Gastroesophageal sphincter (tissue), 4 donors: ENCODE measurements around the gene CD7. TPM values are rescaled to one million over a fixed set of nuclear protein-coding genes. Genes with fewer than 3 reads are reported as not detected.

Experiments used
- ATAC-seq: fragments of 150-250 bp; one replicate; pipeline ENCODE4 v1.9.1; 2016; ENCODE audit warnings: mild to moderate bottlenecking, moderate library complexity
- H3K27ac ChIP-seq, 4 donors: fragments of 200-600 bp; sonication (generic) in 3 of 4; 1 replicate in 3 of 4; 2 replicates in 1 of 4; pipeline ENCODE4 v1.5.1; 2016 to 2019
- H3K27me3 ChIP-seq: fragments of 200-600 bp; sonication (generic); one replicate; pipeline ENCODE4 v1.5.1; 2019
- H3K36me3 ChIP-seq, 2 donors: fragments of 200-600 bp; sonication (generic); one replicate each; pipeline ENCODE4 v1.5.1; 2019; ENCODE audit warnings: control low read depth in 1 of 2
- H3K4me1 ChIP-seq, 3 donors: fragments of 200-600 bp; sonication (generic); 1 replicate in 2 of 3; 2 replicates in 1 of 3; pipeline ENCODE4 v1.5.1; 2016 to 2019; ENCODE audit warnings: control low read depth in 2 of 3
- H3K4me3 ChIP-seq, 2 donors: fragments of 200-600 bp; sonication (generic); one replicate each; pipeline ENCODE4 v1.5.1; 2019; ENCODE audit warnings: mild to moderate bottlenecking in 1 of 2, moderate library complexity in 1 of 2
- H3K9me3 ChIP-seq, 3 donors: fragments of 200-600 bp; sonication (generic); one replicate each; pipeline ENCODE4 v1.5.1; 2017 to 2019; ENCODE audit warnings: control low read depth in 2 of 3
- CTCF ChIP-seq, 4 experiments: fragments of 200-600 bp in 2 of 4; fragments of 450-650 bp in 2 of 4; sonication (generic) in 1 of 4; IDR thresholded peaks; one replicate each; pipeline ENCODE4 v1.5.1; 2017 to 2019; ENCODE audit warnings: antibody characterized with exemption in 4 of 4, mild to moderate bottlenecking in 2 of 4, moderate library complexity in 2 of 4
- EP300 ChIP-seq: sonication (generic); formaldehyde crosslinking; IDR thresholded peaks from one replicate; pipeline ENCODE4 v1.6.1; 2017; ENCODE audit warnings: antibody characterized with exemption, mild to moderate bottlenecking
- POLR2A ChIP-seq, 2 donors: fragments of 450-650 bp; IDR thresholded peaks; one replicate each; pipeline ENCODE4 v1.6.1; 2017; ENCODE audit warnings: antibody characterized with exemption in 2 of 2, mild to moderate bottlenecking in 2 of 2, moderate library complexity in 1 of 2
- POLR2AphosphoS5 ChIP-seq: sonication (generic); formaldehyde crosslinking; IDR thresholded peaks from one replicate; pipeline ENCODE4 v1.6.1; 2017; ENCODE audit warnings: antibody characterized with exemption
- WGBS, 2 donors: methylation state at CpG; one replicate each; pipeline ENCODE4 v1.1.5; 2018; ENCODE audit warnings: low coverage in 1 of 2; 5-methylcytosine and 5-hydroxymethylcytosine counted together
- total RNA-seq, 4 donors: library from RNA; depleted of rRNA; stranded (reverse); fragments of >200 nt; gene quantifications; one replicate each; pipeline ENCODE4 v1.1.0, GENCODE V29; 2016

CD7 gene
- total RNA-seq, 4 donors from 2014 or later = 0.58 to 1.7 (median 0.94) TPM; not detected in 1

GRCh38 chr17:82299452-82299851 is 18.0 kb downstream of the CD7 start:
- Histone ChIP-seq H3K36me3 (no peaks in the 10 kb centered on the region), H3K4me3 (no peak overlapping the region), H3K27ac (peak overlapping the region in 3 of 4 donors; percentile 88 to 95 (median 93)), H3K27me3 (peaks cover 8% of the 10 kb centered on the region), H3K4me1 (peaks cover 0 to 58% (median 11%) of the 10 kb centered on the region in 3 donors), H3K9me3 (no peaks in the 10 kb centered on the region)
- whole genome bisulfite sequencing, 2 donors = 86 to 91% methylated on average over 5 to 7 of the region's 10 CpGs
- ATAC-seq = no peak
- TF ChIP-seq POLR2AphosphoS5 (no peak), POLR2A (IDR thresholded peaks at IDR 0.05) (no peak), EP300 (no peak), CTCF (IDR thresholded peaks at IDR 0.05) (no peak)

- ATAC-seq = no peak
- TF ChIP-seq CTCF (IDR thresholded peaks at IDR 0.05) (peak in 1 of 4 experiments; percentile 8), POLR2A (IDR thresholded peaks at IDR 0.05) (no peak)
- Histone ChIP-seq H3K27ac (peak overlapping the region; percentile 34 to 95 (median 90)), H3K27me3 (peaks cover 8% of the 10 kb centered on the region), H3K9me3 (no peaks in the 10 kb centered on the region), H3K4me3 (peak overlapping the region; percentile 16 to 55), H3K36me3 (no peaks in the 10 kb centered on the region), H3K4me1 (peaks cover 0 to 64% (median 14%) of the 10 kb centered on the region in 3 donors)
- 77 to 88% methylated on average over 4 to 6 of the region's 27 CpGs for WGBS, 2 donors
These were observed 18.6 kb downstream of the CD7 start for GRCh38 chr17:82298538-82299421.

GRCh38 chr17:82297714-82298537 is 19.5 kb downstream of the CD7 start:
- Histone ChIP-seq H3K27ac (peak overlapping the region; percentile 34 to 95 (median 90)), H3K36me3 (no peaks in the 10 kb centered on the region), H3K4me3 (peak overlapping the region; percentile 16 to 55), H3K4me1 (peaks cover 0 to 69% (median 17%) of the 10 kb centered on the region in 3 donors), H3K9me3 (no peaks in the 10 kb centered on the region), H3K27me3 (peaks cover 8% of the 10 kb centered on the region)
- 0% methylated on average over 9 of the region's 36 CpGs; no CpG with 5 or more reads in 1 of the 2 donors for WGBS, 2 donors
- ATAC-seq = peak; percentile 83
- TF ChIP-seq EP300 = no peak
- peak in 1 of 4 experiments; percentile 28 for TF ChIP-seq CTCF (IDR thresholded peaks at IDR 0.05)
- TF ChIP-seq POLR2A (IDR thresholded peaks at IDR 0.05) = peak; percentile 41 to 44
- peak; percentile 89 for TF ChIP-seq POLR2AphosphoS5

- H3K27me3 ChIP-seq = peaks cover 8% of the 10 kb centered on the region
- peaks cover 0 to 70% (median 17%) of the 10 kb centered on the region in 3 donors for H3K4me1 ChIP-seq
- TF ChIP-seq POLR2AphosphoS5 = peak; percentile 94
- TF ChIP-seq POLR2A (IDR thresholded peaks at IDR 0.05) = peak; percentile 21 to 30
- peak; percentile 83 for TF ChIP-seq EP300
- TF ChIP-seq CTCF (IDR thresholded peaks at IDR 0.05) = peak in 1 of 4 experiments; percentile 5
- no peaks in the 10 kb centered on the region for H3K9me3 ChIP-seq
- no peaks in the 10 kb centered on the region for H3K36me3 ChIP-seq
- H3K4me3 ChIP-seq = peak overlapping the region in 1 of 2 donors; percentile 55
- peak overlapping the region; percentile 34 to 95 (median 90) for H3K27ac ChIP-seq
- ATAC-seq = peak; percentile 34
- WGBS, 2 donors = 20 to 42% methylated on average over 2 to 8 of the region's 19 CpGs
These were observed 20.1 kb downstream of the CD7 start for GRCh38 chr17:82297280-82297713.
